SK-N-SH treated with all-trans-retinoic acid at 6 μM for 48 hours (cell line): ENCODE results near the gene NCMAP.

Source experiments
- ATAC-seq: fragments of 200-7000 bp; cut with Tn5 transposase; 3 replicates; pipeline ENCODE4 v1.9.1; 2020; ENCODE audit warnings: mild to moderate bottlenecking, moderate library complexity
- ARNTL ChIP-seq: fragments of 450-650 bp; formaldehyde crosslinking; IDR thresholded peaks from 2 replicates; pipeline ENCODE4 v1.5.0; 2020; ENCODE audit warnings: low read depth, mild to moderate bottlenecking, moderate library complexity, borderline replicate concordance
- BACH2 ChIP-seq: fragments of 250-450 bp; sonication (Bioruptor Pico); IDR thresholded peaks from 2 replicates; pipeline ENCODE4 v1.9.0; 2021; ENCODE audit warnings: mild to moderate bottlenecking, borderline replicate concordance
- CSDC2 ChIP-seq: fragments of 250-450 bp; sonication (Bioruptor Pico); IDR thresholded peaks from 2 replicates; pipeline ENCODE4 v1.5.0; 2020; ENCODE audit warnings: mild to moderate bottlenecking, moderate library complexity
- ESRRG ChIP-seq: fragments of 250-450 bp; sonication (Bioruptor Pico); IDR thresholded peaks from 2 replicates; pipeline ENCODE4 v1.6.1; 2021; ENCODE audit warnings: mild to moderate bottlenecking
- ISL1 ChIP-seq: fragments of 250-450 bp; sonication (Bioruptor Pico); IDR thresholded peaks from 2 replicates; pipeline ENCODE4 v2.1.2; 2022; ENCODE audit warnings: mild to moderate bottlenecking, moderate library complexity
- PPARA ChIP-seq: fragments of 250-450 bp; sonication (Bioruptor Pico); IDR thresholded peaks from 2 replicates; pipeline ENCODE4 v1.5.0; 2020; ENCODE audit warnings: mild to moderate bottlenecking, borderline replicate concordance
- RARB ChIP-seq: fragments of 250-450 bp; sonication (Bioruptor Pico); IDR thresholded peaks from 2 replicates; pipeline ENCODE4 v1.8.0; 2021; ENCODE audit warnings: mild to moderate bottlenecking, moderate library complexity
- SNAI2 ChIP-seq: fragments of 250-450 bp; sonication (Bioruptor Pico); IDR thresholded peaks from 2 replicates; pipeline ENCODE4 v1.5.0; 2020; ENCODE audit warnings: mild to moderate bottlenecking, moderate library complexity
- TCF4 ChIP-seq: fragments of 250-450 bp; sonication (Bioruptor Pico); IDR thresholded peaks from 2 replicates; pipeline ENCODE4 v1.8.0; 2021; ENCODE audit warnings: mild to moderate bottlenecking, moderate library complexity, borderline replicate concordance
- TOX ChIP-seq: fragments of 250-450 bp; sonication (Bioruptor Pico); IDR thresholded peaks from 2 replicates; pipeline ENCODE4 v1.8.0; 2021; ENCODE audit warnings: mild to moderate bottlenecking, moderate library complexity, borderline replicate concordance
- ZC3H10 ChIP-seq: fragments of 250-450 bp; sonication (Bioruptor Pico); IDR thresholded peaks from 2 replicates; pipeline ENCODE4 v1.5.1; 2021; ENCODE audit warnings: mild to moderate bottlenecking, moderate library complexity
- ZFP30 ChIP-seq: fragments of 450-650 bp; formaldehyde crosslinking; IDR thresholded peaks from 2 replicates; pipeline ENCODE4 v1.5.0; 2022; ENCODE audit warnings: mild to moderate bottlenecking, moderate library complexity
- ZNF565 ChIP-seq: fragments of 450-650 bp; formaldehyde crosslinking; conservative IDR thresholded peaks from 2 replicates; pipeline ENCODE4 v1.5.0; 2020; ENCODE audit warnings: low read depth, mild to moderate bottlenecking, moderate library complexity
- ZNF70 ChIP-seq: fragments of 450-650 bp; formaldehyde crosslinking; IDR thresholded peaks from 2 replicates; pipeline ENCODE4 v1.5.0; 2020; ENCODE audit warnings: mild to moderate bottlenecking, moderate library complexity
- ZNF8 ChIP-seq: fragments of 450-650 bp; formaldehyde crosslinking; IDR thresholded peaks from 2 replicates; pipeline ENCODE4 v1.5.0; 2020; ENCODE audit warnings: mild to moderate bottlenecking, moderate library complexity
- TF ChIP-seq, protein P1 (sequence below): fragments of 250-450 bp; sonication (Bioruptor Pico); IDR thresholded peaks from 2 replicates; pipeline ENCODE4 v1.8.0; 2020; ENCODE audit warnings: mild to moderate bottlenecking, moderate library complexity, borderline replicate concordance
- TF ChIP-seq, protein P2 (sequence below): fragments of 250-450 bp; sonication (Bioruptor Pico); IDR thresholded peaks from 2 replicates; pipeline ENCODE4 v1.5.0; 2020; ENCODE audit warnings: mild to moderate bottlenecking, moderate library complexity
- TF ChIP-seq, protein P3 (sequence below): fragments of 250-450 bp; sonication (Bioruptor Pico); IDR thresholded peaks from 2 replicates; pipeline ENCODE4 v1.5.1; 2021; ENCODE audit warnings: mild to moderate bottlenecking, moderate library complexity
- TF ChIP-seq, protein P4 (sequence below): fragments of 250-450 bp; sonication (Bioruptor Pico); IDR thresholded peaks from 2 replicates; pipeline ENCODE4 v1.8.0; 2021; ENCODE audit warnings: low read depth, mild to moderate bottlenecking, moderate library complexity, borderline replicate concordance

NCMAP gene, protein sequence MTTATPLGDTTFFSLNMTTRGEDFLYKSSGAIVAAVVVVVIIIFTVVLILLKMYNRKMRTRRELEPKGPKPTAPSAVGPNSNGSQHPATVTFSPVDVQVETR

DNA sequence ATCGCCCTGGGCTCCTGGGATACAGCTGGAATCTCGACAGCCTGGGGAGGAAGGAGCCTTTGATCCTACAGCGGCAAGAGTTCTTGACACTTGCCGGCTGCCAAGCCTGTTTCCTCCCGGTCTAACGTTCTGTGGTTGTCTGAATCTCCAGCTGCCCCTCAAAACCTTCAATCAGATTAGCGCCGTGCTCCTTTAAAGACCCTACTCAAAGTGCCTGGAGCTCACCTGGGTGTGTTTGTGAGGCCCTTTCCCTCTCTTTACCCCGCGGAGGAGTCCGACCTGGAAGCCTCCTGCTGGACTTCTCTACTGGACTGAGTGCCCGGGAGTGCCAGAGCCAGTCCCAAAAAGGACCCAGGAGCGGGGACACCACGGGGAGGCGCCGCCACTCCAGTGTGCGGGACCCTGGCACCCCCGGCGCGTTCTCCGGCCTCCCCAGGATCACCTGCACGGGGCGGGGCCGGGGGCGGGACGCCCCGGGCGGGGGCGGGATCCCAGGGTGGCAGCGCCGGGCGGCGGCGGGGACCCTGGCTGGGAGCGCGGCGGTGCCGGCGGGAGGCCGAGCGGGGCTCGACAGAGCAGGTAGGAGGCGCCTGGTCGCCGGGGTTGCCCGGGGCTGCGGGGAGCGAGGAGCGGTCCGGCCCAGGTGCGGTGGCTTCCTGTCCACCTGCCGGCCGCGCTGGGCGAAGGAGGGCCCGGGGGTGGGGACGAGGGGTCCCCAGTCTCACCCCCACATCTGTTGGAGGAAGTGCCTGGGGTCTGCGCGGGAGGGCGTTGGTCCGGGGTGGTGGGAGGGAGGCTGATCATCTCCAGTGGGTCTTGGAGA lies at the start of gene NCMAP:
Gene NCMAP (plus strand): TSS at position 497 of the 823 bp plus-strand sequence. CDS start 39,344 bp downstream, outside the sequence.
- TF ChIP-seq PPARA (CRISPR knock-in tag) (no peak), TOX (CRISPR knock-in tag) (no peak), ESRRG (CRISPR knock-in tag) (no peak), ISL1 (CRISPR knock-in tag) (no peak), BACH2 (CRISPR knock-in tag) (no peak), SNAI2 (no peak), ZNF8 (no peak), ARNTL (CRISPR knock-in tag) (no peak), RARB (CRISPR knock-in tag) (no peak), TCF4 (CRISPR knock-in tag) (no peak), ZFP30 (CRISPR knock-in tag) (no peak), ZC3H10 (no peak), CSDC2 (no peak)
- TF ChIP-seq, protein P1, sequence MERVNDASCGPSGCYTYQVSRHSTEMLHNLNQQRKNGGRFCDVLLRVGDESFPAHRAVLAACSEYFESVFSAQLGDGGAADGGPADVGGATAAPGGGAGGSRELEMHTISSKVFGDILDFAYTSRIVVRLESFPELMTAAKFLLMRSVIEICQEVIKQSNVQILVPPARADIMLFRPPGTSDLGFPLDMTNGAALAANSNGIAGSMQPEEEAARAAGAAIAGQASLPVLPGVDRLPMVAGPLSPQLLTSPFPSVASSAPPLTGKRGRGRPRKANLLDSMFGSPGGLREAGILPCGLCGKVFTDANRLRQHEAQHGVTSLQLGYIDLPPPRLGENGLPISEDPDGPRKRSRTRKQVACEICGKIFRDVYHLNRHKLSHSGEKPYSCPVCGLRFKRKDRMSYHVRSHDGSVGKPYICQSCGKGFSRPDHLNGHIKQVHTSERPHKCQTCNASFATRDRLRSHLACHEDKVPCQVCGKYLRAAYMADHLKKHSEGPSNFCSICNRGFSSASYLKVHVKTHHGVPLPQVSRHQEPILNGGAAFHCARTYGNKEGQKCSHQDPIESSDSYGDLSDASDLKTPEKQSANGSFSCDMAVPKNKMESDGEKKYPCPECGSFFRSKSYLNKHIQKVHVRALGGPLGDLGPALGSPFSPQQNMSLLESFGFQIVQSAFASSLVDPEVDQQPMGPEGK = no peak
- TF ChIP-seq, protein P2, sequence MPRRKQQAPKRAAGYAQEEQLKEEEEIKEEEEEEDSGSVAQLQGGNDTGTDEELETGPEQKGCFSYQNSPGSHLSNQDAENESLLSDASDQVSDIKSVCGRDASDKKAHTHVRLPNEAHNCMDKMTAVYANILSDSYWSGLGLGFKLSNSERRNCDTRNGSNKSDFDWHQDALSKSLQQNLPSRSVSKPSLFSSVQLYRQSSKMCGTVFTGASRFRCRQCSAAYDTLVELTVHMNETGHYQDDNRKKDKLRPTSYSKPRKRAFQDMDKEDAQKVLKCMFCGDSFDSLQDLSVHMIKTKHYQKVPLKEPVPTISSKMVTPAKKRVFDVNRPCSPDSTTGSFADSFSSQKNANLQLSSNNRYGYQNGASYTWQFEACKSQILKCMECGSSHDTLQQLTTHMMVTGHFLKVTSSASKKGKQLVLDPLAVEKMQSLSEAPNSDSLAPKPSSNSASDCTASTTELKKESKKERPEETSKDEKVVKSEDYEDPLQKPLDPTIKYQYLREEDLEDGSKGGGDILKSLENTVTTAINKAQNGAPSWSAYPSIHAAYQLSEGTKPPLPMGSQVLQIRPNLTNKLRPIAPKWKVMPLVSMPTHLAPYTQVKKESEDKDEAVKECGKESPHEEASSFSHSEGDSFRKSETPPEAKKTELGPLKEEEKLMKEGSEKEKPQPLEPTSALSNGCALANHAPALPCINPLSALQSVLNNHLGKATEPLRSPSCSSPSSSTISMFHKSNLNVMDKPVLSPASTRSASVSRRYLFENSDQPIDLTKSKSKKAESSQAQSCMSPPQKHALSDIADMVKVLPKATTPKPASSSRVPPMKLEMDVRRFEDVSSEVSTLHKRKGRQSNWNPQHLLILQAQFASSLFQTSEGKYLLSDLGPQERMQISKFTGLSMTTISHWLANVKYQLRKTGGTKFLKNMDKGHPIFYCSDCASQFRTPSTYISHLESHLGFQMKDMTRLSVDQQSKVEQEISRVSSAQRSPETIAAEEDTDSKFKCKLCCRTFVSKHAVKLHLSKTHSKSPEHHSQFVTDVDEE = no peak
- TF ChIP-seq, protein P3, sequence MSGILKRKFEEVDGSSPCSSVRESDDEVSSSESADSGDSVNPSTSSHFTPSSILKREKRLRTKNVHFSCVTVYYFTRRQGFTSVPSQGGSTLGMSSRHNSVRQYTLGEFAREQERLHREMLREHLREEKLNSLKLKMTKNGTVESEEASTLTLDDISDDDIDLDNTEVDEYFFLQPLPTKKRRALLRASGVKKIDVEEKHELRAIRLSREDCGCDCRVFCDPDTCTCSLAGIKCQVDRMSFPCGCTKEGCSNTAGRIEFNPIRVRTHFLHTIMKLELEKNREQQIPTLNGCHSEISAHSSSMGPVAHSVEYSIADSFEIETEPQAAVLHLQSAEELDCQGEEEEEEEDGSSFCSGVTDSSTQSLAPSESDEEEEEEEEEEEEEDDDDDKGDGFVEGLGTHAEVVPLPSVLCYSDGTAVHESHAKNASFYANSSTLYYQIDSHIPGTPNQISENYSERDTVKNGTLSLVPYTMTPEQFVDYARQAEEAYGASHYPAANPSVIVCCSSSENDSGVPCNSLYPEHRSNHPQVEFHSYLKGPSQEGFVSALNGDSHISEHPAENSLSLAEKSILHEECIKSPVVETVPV (CRISPR knock-in tag) = no peak
- TF ChIP-seq, all 23 proteins: peak for 0
- ATAC-seq = no peak

DNA sequence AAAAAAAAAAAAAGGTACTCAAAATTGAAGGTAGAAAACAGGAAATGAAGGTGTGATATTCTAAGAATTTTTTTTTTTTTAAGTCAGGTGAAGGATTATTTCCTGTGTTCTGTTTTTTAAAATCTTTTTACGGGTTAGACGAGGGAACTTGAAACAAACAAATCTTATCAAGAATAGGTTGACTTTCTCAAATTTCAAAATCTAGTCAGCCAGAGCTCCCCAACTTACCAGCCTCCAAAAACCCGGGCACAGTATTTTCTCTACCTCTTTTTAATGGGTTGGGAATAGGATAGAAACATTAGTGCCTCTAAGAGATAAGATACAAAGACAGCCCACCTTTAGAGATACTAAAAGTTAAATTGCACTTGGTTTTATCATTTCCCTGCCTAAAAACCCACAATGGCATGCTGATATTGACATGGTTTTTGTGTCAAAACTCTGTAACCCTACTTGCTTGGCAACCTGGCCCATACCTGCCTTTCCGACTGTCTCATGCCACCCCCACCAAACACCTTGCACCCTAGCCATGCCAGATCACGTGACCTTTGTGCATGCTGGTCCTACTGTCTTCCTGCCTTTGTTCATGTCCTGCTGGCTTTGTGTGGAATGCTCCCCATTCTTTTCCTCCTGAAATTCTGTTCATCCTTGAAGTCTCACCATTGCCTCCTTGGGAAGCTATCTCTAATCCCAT lies 49.1 kb upstream of the NCMAP start:
- no peak for ATAC-seq
- TF ChIP-seq SNAI2 (no peak), ZFP30 (CRISPR knock-in tag) (no peak), ESRRG (CRISPR knock-in tag) (no peak), ZNF565 (CRISPR knock-in tag) (no peak), ZNF70 (CRISPR knock-in tag) (no peak), ZC3H10 (no peak), ARNTL (CRISPR knock-in tag) (no peak), PPARA (CRISPR knock-in tag) (no peak)
- TF ChIP-seq, protein P4, sequence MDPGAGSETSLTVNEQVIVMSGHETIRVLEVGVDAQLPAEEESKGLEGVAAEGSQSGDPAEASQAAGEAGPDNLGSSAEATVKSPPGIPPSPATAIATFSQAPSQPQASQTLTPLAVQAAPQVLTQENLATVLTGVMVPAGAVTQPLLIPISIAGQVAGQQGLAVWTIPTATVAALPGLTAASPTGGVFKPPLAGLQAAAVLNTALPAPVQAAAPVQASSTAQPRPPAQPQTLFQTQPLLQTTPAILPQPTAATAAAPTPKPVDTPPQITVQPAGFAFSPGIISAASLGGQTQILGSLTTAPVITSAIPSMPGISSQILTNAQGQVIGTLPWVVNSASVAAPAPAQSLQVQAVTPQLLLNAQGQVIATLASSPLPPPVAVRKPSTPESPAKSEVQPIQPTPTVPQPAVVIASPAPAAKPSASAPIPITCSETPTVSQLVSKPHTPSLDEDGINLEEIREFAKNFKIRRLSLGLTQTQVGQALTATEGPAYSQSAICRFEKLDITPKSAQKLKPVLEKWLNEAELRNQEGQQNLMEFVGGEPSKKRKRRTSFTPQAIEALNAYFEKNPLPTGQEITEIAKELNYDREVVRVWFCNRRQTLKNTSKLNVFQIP (CRISPR knock-in tag) = no peak
- TF ChIP-seq, protein P3 (CRISPR knock-in tag) = no peak
- TF ChIP-seq, protein P1 = no peak
- TF ChIP-seq, all 23 proteins: peak for 0
